NCI-H1105 treated with DMSO at 0.1 percent for 48 hours (cell line): ENCODE data around the gene ENTPD1.
"Not testable (repeated sequence)": the region's sequence is repeated elsewhere in the genome, so short reads cannot be mapped to it uniquely, and the experiment has no call there.

Source experiments
- DNase-seq: peaks from one replicate; lab custom pipeline; 2025; lab: John Stamatoyannopoulos, UW

Gene ENTPD1

GRCh38 chr10:95796504-95796903 is 40.5 kb downstream of the ENTPD1 start:
- DNase-seq: no peak

- no peak for DNase-seq
Observed at GRCh38 chr10:95798096-95798855, 42.3 kb downstream of the ENTPD1 start.

GRCh38 chr10:95800286-95800685 is 44.3 kb downstream of the ENTPD1 start:
- not testable (repeated sequence) for DNase-seq

- not testable (repeated sequence) for DNase-seq
Observed at GRCh38 chr10:95806687-95807380, 50.9 kb downstream of the ENTPD1 start.

GRCh38 chr10:95808705-95809308 is 52.8 kb downstream of the ENTPD1 start:
- not testable (repeated sequence) for DNase-seq

GRCh38 chr10:95809370-95810197 is 53.6 kb downstream of the ENTPD1 start:
- DNase-seq: no peak

- DNase-seq: no peak
Observed at GRCh38 chr10:95810198-95810976, 54.4 kb downstream of the ENTPD1 start.

GRCh38 chr10:95813054-95813685 is 57.2 kb downstream of the ENTPD1 start:
- no peak for DNase-seq

- DNase-seq: no peak
Observed at GRCh38 chr10:95814011-95814727, 58.2 kb downstream of the ENTPD1 start.

- no peak for DNase-seq
Observed at GRCh38 chr10:95815133-95815532, 59.2 kb downstream of the ENTPD1 start.

GRCh38 chr10:95815701-95816240 is 59.8 kb downstream of the ENTPD1 start:
- no peak for DNase-seq

GRCh38 chr10:95818010-95818409 is 62.0 kb downstream of the ENTPD1 start:
- no peak for DNase-seq

GRCh38 chr10:95818668-95819067 is 62.7 kb downstream of the ENTPD1 start:
- DNase-seq: no peak

GRCh38 chr10:95819620-95820329 is 63.8 kb downstream of the ENTPD1 start:
- DNase-seq: no peak

- no peak for DNase-seq
Observed at GRCh38 chr10:95820363-95820762, 64.4 kb downstream of the ENTPD1 start.

GRCh38 chr10:95821720-95822119 is 65.8 kb downstream of the ENTPD1 start:
- no peak for DNase-seq

- DNase-seq: no peak
Observed at GRCh38 chr10:95830044-95830443, 74.1 kb downstream of the ENTPD1 start.

- no peak for DNase-seq
Observed at GRCh38 chr10:95831076-95831475, 75.1 kb downstream of the ENTPD1 start.

- no peak for DNase-seq
Observed at GRCh38 chr10:95831515-95831914, 75.6 kb downstream of the ENTPD1 start.
